Occipital lobe (tissue), 2 donors: ENCODE results near the gene FHIT. TPM values are rescaled to one million over a fixed set of nuclear protein-coding genes. Genes with fewer than 3 reads are reported as not detected.

ENCODE experiments used
- DNase-seq: peaks from one replicate; lab custom pipeline; 2025; lab: John Stamatoyannopoulos, UW
- total RNA-seq: library from RNA; depleted of rRNA; stranded (reverse); fragments of >200 nt; gene quantifications from one replicate; pipeline ENCODE4 v1.2.3, GENCODE V29; 2014

FHIT gene
- total RNA-seq, 1 donor from 2014 or later, result 3.6 TPM

DNA sequence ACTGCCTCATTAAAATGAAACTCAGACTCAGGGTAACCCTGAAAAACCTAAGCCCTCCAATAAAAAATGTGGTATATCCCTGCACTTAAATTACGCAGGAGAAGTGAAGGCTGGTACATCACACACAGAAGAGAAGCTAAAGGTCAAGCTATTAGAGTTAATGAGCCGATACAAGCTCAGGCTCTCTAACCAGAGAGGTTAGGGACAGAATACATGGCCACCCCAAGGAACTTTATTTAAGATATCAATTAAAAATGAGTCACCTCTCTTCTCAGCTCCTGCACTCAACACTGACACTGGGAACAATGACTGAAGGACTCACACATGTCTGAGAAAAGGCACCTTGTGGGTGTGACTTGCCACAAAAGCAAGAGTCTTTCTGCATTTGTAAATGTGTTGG is 1400.8 kb downstream of the FHIT start:
- DNase-seq, result no peak

DNA sequence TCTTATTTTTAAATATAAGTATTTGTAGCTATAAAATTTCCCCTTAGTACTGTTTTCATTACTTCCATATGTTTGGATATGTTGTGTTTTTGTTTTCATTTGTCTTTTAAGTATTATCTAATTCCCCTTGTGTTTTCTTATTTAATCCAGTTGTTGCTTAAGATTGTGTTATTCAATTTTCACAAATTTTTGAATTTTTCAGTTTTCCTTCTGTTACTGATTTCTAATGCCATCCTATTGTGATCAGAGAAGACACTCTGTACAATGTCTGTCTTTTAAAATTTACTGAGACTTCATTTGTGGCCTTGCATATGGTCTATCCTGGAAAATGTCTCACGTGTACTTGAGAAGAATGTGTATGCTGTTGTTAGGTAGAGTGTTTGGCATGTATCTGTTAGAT is 1405.9 kb downstream of the FHIT start:
- DNase-seq, result no peak

DNA sequence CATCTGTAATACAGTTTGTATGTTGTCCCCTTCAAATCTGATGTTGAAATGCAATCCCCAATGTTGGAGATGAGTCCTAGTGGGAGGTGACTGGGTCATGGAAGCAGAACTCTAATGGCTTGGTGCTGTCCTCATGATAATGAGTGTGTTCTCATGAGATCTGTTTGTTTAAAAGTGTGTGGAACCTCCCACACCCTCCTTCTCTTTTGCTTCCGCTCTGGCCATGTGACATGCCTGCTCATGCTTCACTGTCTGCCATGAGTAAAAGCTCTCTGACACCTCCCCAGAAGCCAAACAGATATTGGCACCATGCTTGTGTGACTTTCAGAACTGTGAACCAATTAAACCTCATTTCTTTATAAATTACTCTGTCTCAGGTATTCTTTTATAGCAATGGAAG is 1407.4 kb downstream of the FHIT start:
- no peak for DNase-seq

DNA sequence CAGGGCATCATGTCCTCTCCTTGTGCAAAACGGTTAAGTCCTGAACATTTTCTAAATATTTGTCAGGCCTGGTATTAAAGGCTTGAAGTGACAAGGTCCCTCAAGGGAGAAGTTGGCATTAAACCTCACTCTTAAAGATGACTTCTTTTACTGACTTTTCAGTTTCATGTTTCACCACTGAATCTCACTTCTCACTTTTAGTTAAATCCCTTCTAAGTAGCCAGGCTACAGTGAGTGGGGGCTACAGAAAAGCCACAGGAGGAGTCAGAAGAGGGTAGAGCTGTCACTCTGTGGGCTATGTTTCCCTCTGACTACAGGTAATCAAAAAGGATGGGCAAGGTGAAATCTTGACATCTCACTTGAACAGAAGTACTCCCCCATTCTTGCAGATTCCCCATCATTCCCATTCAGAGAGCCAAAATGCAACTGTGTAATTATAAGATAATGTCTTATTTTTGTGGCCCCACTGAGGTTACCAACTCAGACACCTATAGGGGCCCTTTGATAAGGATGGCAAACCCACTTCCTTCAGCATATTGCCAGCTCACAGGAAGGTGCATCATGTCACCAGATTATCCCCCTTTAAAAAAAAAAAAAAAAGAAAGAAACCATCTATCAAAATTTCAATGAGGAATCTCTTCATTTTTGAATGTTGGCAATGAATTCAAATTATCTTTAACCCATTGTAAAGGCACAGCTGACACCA is 1411.3 kb downstream of the FHIT start:
- DNase-seq, result no peak

DNA sequence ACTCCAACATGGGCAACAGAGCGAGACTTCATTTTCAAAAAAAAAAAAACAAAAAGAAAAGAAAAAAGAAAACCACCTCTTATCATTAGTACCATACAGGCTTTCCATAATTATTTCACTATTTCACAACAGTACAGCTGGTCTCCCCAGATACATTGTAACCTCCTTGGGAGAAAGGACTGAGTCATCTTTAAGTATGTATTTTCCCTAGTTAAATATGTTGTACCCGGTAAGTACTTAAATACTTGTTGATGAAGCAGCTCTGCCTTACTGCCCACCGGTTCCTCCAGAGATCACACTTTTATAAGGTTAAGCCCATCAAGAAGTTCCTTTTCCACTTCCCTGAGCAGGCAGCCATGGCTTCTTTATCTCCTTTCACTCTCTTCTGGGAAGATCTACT is 1412.0 kb downstream of the FHIT start:
- DNase-seq, result no peak

DNA sequence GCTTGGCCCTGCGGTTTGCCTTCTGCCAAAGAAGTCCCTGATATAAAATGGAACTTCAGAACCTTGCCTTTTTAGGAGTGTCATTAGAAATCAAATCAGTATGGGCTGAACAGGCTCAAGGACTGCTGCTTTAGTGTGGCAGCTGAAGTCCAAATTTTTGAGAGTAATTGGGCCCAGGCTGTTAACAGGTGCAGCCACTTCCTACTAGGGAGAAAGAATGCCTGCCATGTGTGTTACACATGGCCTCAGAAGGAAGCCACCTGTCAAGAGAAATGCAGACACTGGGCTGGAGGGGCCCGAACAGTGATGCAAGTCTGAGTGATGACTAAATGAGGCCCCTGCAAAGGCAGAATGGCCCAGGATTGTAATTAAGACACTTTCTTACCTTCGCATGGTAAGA is 1414.7 kb downstream of the FHIT start:
- no peak for DNase-seq

DNA sequence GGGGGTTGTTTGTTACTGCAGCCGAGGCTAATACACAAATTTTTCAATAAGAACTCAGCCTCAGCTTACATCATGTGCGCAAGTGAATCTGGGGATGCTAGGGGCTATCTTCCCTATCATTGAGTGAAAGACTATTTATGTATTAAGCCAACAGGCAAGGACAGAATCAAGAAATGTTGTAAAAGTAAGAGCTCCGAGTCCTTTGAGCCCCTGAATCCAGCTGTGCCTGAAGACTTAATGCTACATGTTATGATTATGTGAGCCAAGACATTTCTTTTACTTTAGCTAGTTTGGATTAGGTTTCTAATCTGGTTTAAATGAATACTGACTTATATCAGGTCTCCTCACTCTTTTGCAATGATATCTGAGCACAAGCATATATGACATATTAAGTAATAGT is 1418.5 kb downstream of the FHIT start:
- DNase-seq, result no peak

DNA sequence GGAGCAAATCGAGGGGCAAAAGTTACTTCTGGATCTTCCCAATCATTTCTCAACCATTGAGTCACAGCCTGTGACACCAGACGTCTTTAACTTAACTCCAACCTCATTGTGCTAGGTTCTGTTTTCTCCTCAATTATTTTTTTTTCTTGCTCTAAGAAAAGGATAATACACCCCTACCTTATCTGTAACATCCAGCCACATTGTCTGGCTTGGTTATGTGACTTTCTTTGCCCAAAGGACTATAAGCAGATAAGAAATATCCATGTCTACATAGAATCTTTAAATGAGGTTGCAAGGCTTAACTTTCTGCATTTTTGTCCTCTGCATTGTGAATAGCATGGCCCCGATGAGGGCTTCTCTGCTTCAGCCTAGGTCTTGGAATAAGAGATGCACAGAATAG is 1419.0 kb downstream of the FHIT start:
- DNase-seq, result no peak

DNA sequence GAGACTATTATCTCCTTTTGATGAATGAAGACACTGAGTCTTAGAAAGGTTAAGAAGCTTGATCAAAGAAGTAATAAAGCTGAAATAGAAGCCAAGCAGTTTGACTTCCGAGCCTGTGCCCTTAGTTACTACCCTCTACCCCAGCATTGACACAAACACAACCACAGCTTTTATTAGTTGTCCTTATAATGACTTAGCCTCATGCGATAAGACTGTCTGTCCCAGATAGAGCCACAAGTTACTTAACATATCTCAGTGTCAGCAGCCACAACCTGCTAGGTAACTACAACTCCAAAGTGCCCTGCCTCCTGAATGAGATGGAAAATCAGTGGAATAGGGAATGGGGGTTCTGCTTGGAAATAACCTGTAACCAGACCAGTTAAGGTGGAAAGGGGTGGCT is 1419.9 kb downstream of the FHIT start:
- no peak for DNase-seq

DNA sequence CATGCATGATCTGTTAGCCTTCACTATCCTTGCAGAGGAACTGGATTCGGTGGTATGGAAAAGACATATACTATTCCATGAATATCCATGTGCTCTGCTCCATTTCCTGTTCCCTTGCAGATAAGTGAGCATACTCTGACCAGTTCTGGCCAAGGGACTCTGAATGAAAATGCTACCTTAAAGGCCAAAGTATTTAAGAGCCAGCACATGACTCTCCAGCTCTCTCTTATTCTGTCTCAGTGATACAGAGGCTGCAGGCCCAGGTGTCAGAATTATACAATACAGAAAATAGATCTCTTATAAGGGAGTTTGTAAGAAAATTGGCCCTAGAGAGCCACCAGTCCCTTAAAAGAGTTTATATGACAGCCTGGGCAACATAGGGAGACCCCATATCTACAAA is 1421.7 kb downstream of the FHIT start:
- DNase-seq, result no peak

DNA sequence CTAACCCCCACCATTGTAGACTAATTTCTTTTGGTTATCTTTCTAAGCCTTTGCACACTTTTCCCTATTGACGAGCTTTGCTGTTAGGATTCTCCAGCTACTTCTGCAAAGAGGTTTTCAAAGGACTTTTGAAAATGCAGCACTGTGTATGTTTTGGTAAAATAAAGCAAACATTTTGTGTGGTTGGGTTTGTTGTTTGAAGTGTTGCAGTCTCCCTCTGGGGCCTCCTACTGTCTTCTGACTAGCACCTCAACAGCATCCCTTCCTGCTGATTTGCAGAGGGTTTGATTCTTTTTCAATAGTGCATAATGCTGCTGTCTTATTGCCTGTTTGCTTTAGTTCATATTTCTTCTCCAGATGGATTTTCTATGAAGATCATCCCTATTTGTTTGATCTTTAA is 1426.4 kb downstream of the FHIT start:
- DNase-seq, result no peak

DNA sequence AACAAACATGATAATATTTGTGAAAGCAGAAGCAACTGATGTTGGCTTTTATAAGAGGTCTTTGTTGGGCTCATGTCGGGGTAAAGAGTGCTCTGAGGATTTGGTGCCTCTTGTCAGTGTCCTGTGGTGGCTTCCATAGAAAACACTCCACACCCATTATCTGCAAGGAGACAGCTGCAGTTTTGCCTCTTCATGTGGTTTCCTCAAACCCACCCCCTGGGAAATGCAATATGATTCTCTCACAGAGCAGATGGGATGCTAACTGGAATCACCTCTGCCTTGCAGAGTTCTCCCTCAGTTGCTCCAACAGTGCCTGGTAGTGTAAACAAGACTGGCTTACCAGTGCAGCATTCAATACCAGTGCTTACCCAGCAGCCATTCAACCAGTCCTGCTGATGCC is 1430.0 kb downstream of the FHIT start:
- no peak for DNase-seq

DNA sequence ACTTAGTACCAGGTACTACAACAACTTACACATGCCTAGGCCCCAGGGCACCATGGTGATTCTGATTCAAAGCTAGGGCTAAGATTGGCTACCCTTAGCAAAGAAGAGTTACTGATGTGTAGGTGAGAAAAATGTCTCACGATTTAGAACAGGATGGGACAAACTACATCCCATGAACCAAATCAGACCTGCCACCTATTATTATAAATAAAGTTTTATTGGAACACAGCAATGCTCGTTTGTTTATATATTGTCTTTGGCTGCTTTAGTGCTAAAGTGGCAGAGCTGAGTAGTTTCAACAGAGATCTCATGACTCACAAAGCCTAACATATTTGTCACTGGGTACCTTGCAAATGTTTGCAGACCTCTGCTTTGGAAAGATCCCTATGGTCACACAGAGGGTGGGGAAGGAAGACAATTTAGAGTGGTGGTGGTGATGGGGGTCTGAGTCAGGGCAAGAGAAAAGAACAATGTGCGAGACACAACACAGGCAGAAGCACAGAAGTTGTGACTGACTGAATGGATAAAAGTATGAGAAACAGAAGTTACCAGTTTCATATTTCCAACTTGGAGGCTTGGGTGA is 1430.8 kb downstream of the FHIT start:
- no peak for DNase-seq

DNA sequence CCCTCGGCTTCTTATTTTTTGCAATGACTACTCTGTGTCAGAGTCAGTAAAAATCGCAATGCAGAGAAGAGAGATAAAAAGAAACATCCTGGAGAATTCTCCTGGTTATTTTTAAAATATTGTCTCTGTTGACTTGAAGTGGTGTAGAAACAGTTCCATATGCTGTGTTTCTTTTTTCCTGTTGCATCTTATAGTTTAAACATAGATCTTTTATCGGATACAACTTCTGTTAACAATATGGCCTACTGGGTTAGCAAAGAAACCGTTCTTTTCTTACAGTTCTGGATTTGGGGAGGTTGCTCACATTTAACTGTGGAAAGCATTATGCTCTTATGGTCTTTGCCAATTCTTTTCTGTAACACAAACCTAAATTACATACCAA is 1432.3 kb downstream of the FHIT start:
- no peak for DNase-seq

DNA sequence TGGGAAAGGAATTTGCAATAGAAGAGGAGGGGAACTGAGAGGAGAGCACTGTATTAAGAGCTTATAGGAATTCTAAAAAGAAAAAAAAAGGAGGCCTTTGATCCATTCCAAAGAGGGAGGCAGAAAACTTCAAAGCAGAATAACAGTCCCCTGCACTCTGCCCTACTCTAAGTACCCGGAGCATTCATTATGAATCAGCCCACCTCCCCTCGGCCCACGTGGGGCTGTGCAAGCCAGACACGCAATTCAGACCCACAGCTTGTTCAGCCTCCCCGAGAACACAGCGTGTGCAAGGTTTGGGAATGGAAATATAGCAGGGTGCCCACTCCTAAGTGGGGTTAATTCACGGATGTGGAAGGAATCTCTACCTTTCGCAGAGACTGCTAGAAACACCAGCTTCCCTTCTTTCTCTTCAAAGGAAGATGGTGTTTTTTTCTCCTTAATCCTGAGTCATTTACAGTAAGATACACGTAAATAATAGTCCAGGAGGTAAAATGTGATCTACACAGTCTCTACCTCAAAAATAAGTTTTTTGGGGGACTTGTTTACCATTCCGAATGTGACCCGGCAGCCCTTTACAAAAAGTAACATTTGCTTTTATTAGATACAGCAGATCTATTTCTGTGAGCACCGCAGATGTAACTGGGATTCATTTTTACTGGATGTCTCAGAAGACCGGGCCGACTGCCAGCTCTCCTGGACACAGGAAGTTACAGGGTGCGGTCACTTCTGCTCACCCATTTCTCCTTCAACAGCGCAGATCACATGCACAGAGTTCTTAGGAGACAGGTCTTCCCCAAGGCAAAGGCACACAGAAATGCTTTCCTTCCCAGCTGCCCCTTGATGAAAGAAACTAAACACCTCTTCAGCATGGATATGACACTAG is 1433.0 kb downstream of the FHIT start:
- DNase-seq, result peak; percentile 24

DNA sequence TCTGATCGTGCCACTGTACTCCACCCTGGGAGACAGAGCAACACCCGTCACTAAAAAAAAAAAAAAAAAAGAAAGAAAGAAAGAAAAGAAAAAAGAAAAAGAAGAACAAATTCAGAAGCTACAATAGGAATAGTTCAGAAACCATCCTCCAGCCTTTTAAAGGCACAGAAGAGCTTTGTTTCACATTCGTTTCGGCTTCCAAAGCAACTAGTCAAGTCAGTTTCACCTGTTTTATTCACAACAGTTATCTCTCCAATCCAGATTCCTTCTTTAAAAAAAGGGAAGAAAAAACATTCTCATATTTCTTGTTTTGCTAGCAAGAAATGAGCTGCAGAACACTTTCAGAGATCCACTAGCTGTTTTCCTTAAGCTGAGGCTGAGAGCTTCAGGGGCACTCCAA is 1433.7 kb downstream of the FHIT start:
- no peak for DNase-seq

DNA sequence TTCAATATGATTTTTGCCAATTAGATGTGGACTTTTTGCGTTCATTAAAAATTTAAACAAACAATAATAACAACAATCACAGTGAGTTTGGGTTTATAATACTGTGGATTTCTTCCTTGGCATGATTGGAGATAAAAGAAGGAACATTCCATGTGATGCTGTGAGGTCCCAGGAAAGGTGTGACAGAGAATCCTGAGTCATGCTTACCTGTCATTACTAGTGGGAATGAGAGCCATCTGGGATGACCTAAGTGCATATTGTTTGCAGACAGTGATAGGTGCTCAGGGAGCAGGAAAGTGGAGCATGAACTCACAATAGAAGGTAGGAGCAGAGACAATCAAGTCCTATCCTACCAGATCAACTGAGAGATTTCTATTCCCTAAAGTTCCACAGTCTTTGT is 1434.9 kb downstream of the FHIT start:
- no peak for DNase-seq

DNA sequence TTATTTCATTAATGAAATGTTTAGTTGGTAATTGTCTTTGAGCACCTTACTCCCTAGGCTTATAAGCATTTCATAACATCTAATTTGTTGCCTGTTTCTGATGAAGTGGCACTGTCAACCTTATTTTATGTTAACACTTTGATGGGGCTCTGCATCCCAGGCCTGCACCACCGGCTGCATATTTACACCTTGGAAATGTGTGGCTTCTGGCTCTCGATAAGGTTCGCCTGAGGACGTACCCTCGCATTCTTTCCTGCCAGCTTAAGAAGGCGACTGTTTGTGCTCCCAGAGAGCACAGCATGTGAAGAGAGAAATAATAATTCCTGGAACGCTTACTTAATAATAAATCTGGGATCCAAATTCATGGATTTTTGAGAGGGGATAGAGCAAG is 1438.1 kb downstream of the FHIT start:
- no peak for DNase-seq

DNA sequence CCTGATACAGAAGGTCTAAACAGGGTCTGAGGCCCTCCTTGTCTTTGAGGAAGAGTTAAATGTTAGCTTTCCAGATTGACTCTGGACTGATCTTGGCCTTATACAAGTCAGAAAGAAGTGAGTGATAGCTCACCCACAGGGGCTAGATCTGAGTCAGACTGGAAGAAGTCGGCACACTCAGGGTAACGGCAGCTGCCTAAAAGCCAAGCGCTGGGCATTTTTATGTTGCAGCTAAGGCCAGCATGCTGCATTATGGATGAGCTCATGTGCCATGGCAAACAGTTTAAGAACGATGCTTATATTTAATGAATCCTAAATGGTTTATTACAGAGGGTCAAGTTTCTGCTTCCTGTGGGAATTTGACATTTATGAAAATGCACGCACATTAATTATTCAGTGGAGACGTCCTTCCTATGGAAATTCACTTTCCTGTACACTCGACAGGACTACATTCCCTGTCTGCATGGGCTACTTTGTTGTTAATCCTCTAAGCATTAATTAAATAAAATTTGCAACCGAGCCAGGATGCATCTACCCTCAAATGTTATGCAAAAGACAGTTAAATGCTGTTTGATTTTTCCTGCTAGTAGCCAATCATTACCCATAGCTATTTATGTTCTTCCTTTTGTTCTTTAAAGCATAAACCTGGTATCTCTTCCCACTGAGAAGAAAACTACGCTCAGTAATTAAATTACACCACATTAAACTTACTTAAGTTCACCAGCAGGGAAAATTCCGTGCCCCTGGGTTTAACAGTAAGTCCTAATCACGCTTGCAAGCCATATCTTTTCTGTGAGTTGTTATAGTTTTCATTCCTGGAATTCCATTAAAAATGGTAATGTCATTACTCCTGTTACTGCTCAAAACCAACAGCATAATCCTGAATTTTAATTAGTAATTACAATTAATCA is 1438.8 kb downstream of the FHIT start:
- no peak for DNase-seq

DNA sequence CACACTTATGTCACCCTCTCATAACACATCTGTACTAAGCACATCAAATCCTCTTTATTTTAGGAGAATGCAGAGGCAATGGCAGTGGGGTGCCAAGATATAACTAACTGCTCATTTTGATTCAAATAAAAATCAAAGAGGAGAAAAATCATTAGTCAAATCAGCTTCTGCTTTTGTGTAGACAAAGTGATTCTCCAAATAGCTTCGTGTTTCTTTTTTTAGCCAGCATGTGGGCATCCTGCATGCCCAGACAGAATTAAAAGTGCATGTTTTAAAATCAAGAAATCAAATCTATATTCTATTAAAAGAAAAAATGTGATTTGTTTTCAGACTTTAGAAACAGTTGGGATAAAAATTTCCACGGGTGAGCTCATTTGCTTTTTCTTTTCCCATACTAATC is 1440.1 kb downstream of the FHIT start:
- no peak for DNase-seq

DNA sequence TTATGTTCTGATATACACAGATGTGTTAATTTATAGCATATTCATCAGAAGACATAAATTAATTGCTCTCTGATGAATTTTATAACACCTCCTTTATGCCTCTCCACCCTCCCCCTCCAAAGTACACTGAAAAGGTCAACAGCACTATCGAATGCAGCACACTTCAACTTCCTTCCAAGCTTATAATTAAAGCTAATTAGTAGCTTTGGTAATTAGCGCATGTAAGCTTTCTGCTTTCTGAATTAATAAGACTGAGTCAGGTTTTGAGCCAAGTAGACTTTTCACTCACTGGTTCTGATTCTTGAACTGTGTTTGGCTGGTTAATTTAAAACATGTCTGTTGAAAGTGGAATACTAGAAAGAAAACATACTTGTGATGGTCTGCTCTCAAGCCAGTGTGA is 1440.6 kb downstream of the FHIT start:
- DNase-seq, result no peak
